GM12891 (cell line): Measurements from ENCODE around the gene CD300E.

Source experiments
- POLR2A ChIP-seq: IDR thresholded peaks from 2 replicates; pipeline ENCODE4 v1.6.1; 2011; ENCODE audit warnings: low read depth, low read length, control low read depth
- POLR2AphosphoS5 ChIP-seq: IDR thresholded peaks from 2 replicates; pipeline ENCODE4 v1.6.1; 2011; ENCODE audit warnings: low read depth, low read length, control low read depth
- SPI1 ChIP-seq: IDR thresholded peaks from 2 replicates; pipeline ENCODE4 v1.6.1; 2011; ENCODE audit warnings: low read depth, low read length, control low read depth
- TAF1 ChIP-seq: IDR thresholded peaks from 2 replicates; pipeline ENCODE4 v1.6.1; 2011; ENCODE audit warnings: low read depth, low read length, control low read depth

DNA sequence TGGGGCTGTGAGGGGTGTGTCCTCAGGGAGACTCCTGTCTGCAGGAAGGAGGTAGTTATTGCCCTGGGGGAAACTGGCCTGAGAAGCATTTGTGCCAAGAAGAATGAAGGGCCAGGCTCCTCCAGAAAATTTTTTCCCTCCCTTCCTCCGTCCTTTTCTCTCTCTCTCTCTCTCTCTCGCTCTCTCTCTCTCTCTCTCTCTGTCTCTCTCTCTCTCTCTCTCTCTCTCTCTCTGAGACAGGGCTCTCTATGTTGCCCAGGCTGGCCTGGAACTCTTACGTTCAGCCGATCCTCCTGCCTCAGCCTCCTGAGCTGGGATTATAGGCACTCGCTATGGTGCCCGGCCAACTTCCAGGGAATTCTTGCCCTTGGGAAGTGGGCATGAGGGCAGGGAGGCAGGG lies 11.5 kb downstream of the CD300E start:
- TF ChIP-seq TAF1 (no peak), POLR2A (no peak), POLR2AphosphoS5 (no peak), SPI1 (no peak)
